ENCODE results near the gene EFCC1. TPM values are rescaled to one million over a fixed set of nuclear protein-coding genes. Genes with fewer than 3 reads are reported as not detected.

EFCC1 gene
- total and polyA plus RNA-seq, 2 of the 8 experiments (the other 6 are each of a cell fraction or from before 2014, with no cell fraction given): 0.14 to 0.37 TPM

- no peaks in the 10 kb centered on the region for H3K36me3 ChIP-seq (ENCODE audit: control insufficient read depth in 2 of 4, insufficient read depth in 4 of 4, low read length in 3 of 4)
- H3K27ac ChIP-seq (ENCODE audit: low read depth, low read length): no peak overlapping the region
- no peak overlapping the region for H2BK120ac ChIP-seq (replicated peaks; ENCODE audit: low read depth, low read length)
- DNase-seq (ENCODE audit: low read depth in 1 of 2, low spot score in 2 of 2): no peak
- H3K23ac ChIP-seq (ENCODE audit: insufficient read length): no peak overlapping the region
- no peak overlapping the region for H2AFZ ChIP-seq (ENCODE audit: low read length)
- H3K4me1 ChIP-seq (replicated peaks in 1 of 4; ENCODE audit: control insufficient read depth in 3 of 4, insufficient read depth in 4 of 4, low read length in 3 of 4): peaks cover 2 to 15% (median 5%) of the 10 kb centered on the region in 4 experiments; a peak in 6 of 7 replicates
- H3K14ac ChIP-seq (ENCODE audit: insufficient read length): no peak overlapping the region
- H3K9ac ChIP-seq (replicated peaks in 1 of 4; ENCODE audit: extremely low read depth in 1 of 4, low read depth in 3 of 4, low read length in 3 of 4): no peak overlapping the region
- H3K23me2 ChIP-seq (ENCODE audit: low read depth, low read length): no peaks in the 10 kb centered on the region
- H3K4ac ChIP-seq (replicated peaks; ENCODE audit: insufficient read length, low read depth, low read length): no peak overlapping the region
- H2BK12ac ChIP-seq (ENCODE audit: low read depth, low read length): no peak overlapping the region; the same call in 1 of the 2 replicates
- WGBS, 2 experiments (ENCODE audit: extremely low coverage in 1 of 2, insufficient coverage in 1 of 2, insufficient read length in 1 of 2, insufficient replicate concordance in 2 of 2, low coverage in 1 of 2, low lambda C conversion rate in 2 of 2, missing lambda C conversion rate in 1 of 2): 88% methylated on average over 13 of the region's 15 CpGs; no CpG with 5 or more reads in 1 of the 2 experiments
- H3K79me2 ChIP-seq (ENCODE audit: control insufficient read depth in 1 of 2, insufficient read depth in 2 of 2, low read length in 2 of 2): no peaks in the 10 kb centered on the region
- peaks cover 0 to 2% of the 10 kb centered on the region in 2 experiments; a peak in 1 of 4 replicates for H3K9me3 ChIP-seq (ENCODE audit: insufficient read depth in 2 of 2, low read depth in 1 of 2, low read length in 1 of 2)
- TF ChIP-seq CBX8 (IDR thresholded peaks at IDR 0.05; ENCODE audit: borderline replicate concordance, low read depth, low read length) (no peak), RFX5 (IDR thresholded peaks at IDR 0.05; ENCODE audit: borderline replicate concordance, low read depth, low read length) (no peak), GTF2F1 (IDR thresholded peaks at IDR 0.05; ENCODE audit: borderline replicate concordance, low read depth, low read length) (no peak)
- no peaks in the 10 kb centered on the region for H4K20me1 ChIP-seq (replicated peaks in 1 of 2; ENCODE audit: control insufficient read depth in 1 of 2, insufficient read depth in 2 of 2, low read length in 2 of 2)
- no peaks in the 10 kb centered on the region for H3K79me1 ChIP-seq (ENCODE audit: low read depth, low read length)
- H4K5ac ChIP-seq (ENCODE audit: insufficient read length, low read depth, low read length): no peak overlapping the region
- H2BK5ac ChIP-seq (ENCODE audit: low read depth, low read length): no peak overlapping the region
- peak overlapping the region; percentile 81 for H4K91ac ChIP-seq (replicated peaks; ENCODE audit: insufficient read length, low read length)
- no peak overlapping the region for H3K4me2 ChIP-seq (ENCODE audit: insufficient read depth in 1 of 2, low read depth in 2 of 2, low read length in 2 of 2)
- no peak for FAIRE-seq
- H3K18ac ChIP-seq (ENCODE audit: extremely low read depth, low read length): peak overlapping the region; percentile 32
- H3K56ac ChIP-seq (replicated peaks; ENCODE audit: insufficient read length, low read depth, low read length): no peak overlapping the region
- H4K8ac ChIP-seq (ENCODE audit: extremely low read depth, insufficient read depth, low read length): no peak overlapping the region; the same call in 1 of the 2 replicates
- H2BK15ac ChIP-seq (ENCODE audit: low read length): peak overlapping the region; percentile 92; the same call in 1 of the 2 replicates
- no peak overlapping the region for H3K4me3 ChIP-seq (ENCODE audit: extremely low read depth in 1 of 4, insufficient read depth in 2 of 4, low read depth in 3 of 4, low read length in 4 of 4)
- H2AK5ac ChIP-seq (ENCODE audit: low read depth, low read length): peak overlapping the region; percentile 90; the same call in 1 of the 2 replicates
- H3K27me3 ChIP-seq (replicated peaks in 1 of 4; ENCODE audit: control insufficient read depth in 3 of 4, extremely low read depth in 1 of 4, insufficient read depth in 3 of 4, low read length in 3 of 4): no peaks in the 10 kb centered on the region; a peak in 1 of 7 replicates
- H2BK20ac ChIP-seq (ENCODE audit: low read length): 0 out of 2 replicates have a peak overlapping the region, but pooled peaks have one; percentile 18
- CTCF ChIA-PET (ENCODE audit: partially characterized antibody): interaction anchor here (0.7 to 8.4 kb wide), 8 partner anchors 12 to 121 kb away, joined by 3 to 84 read pairs (median 4); no protein-coding TSS in a partner anchor
- POLR2A ChIA-PET (ENCODE audit: partially characterized antibody): no interaction called here
Observed at GRCh38 chr3:129040579-129041300, 39.6 kb downstream of the EFCC1 start.
